Measurements from ENCODE around the gene PRRT4. TPM values are rescaled to one million over a fixed set of nuclear protein-coding genes. Genes with fewer than 3 reads are reported as not detected.

Gene PRRT4
- total and polyA plus RNA-seq, 2 of the 4 experiments (the other 2 are of a cell fraction): not detected

DNA sequence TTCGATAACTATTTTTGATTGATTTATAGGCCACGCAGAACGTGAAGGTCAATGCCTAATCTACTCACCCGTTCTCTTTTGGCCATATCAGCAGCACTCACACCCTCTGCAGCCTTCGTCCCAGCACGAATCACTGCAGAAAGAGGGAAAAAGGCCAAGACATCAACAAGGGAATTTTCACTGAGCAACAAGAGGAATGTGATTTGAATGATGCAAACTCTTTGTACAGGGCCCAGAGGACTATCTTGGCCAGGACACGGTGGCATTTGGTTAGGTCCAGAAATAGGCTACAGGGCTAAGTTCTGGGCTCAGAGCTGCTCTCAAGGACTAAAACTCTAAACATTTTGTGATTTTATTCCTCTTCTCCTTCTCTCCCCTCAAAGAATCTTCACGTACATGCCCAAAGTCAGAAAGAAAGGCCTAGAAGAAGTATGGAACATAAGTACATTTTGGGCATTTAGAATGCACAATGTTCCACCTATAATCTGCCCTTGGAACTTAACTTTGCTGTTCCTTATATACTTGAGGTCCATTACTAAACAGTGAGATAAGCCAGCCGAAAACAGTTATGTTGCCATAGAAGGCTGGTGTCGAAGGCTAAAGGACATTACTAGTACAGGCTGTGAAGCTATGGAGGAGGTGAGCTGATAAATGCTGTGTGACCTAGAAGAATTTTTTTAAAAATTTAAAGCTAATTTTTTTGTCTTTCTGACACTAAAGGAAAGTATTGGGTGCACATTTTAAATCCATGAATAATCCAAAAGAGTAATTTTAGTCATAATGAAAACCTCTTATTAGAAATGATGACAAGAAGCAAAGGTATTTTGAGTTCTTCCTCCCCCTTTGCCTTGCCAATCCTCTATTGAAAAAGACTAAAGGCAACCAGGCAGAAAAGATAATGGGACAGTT is 37.8 kb downstream of the PRRT4 start:
- Histone ChIP-seq H3K4me1 (ENCODE audit: control insufficient read depth, insufficient read depth, low read length) (no peaks in the 10 kb centered on the region; the same call in 1 of the 2 replicates), H3K56ac (ENCODE audit: extremely low read depth, insufficient read depth, low read length) (no peak overlapping the region), H3K4me3 (ENCODE audit: insufficient read depth, low read depth, low read length) (no peak overlapping the region), H3K4ac (ENCODE audit: low read depth, low read length) (no peak overlapping the region), H2BK20ac (ENCODE audit: low read depth, low read length) (no peak overlapping the region), H2BK120ac (ENCODE audit: low read depth, low read length) (no peak overlapping the region), H2AK5ac (ENCODE audit: low read depth, low read length) (no peak overlapping the region), H3K79me1 (ENCODE audit: low read depth in 1 of 2, low read length in 2 of 2) (no peaks in the 10 kb centered on the region), H2AFZ (replicated peaks; ENCODE audit: low read length, poor library complexity) (no peak overlapping the region), H3K27ac (ENCODE audit: insufficient read depth, low read length) (no peak overlapping the region; the same call in 1 of the 2 replicates), H2BK15ac (ENCODE audit: low read depth, low read length) (no peak overlapping the region), H3K14ac (replicated peaks; ENCODE audit: low read depth, low read length) (no peak overlapping the region), H3K18ac (ENCODE audit: low read depth, low read length) (no peak overlapping the region), H2BK5ac (ENCODE audit: low read depth, low read length, poor library complexity, severe bottlenecking) (peak overlapping the region; percentile 73), H3K9ac (ENCODE audit: low read depth, low read length) (no peak overlapping the region), H3K4me2 (ENCODE audit: low read depth, low read length) (no peak overlapping the region), H4K91ac (ENCODE audit: insufficient read depth, low read depth, low read length) (no peak overlapping the region), H3K27me3 (ENCODE audit: control insufficient read depth, insufficient read depth, low read length) (no peaks in the 10 kb centered on the region), H3K36me3 (ENCODE audit: control insufficient read depth, insufficient read depth, low read length) (peaks cover 29% of the 10 kb centered on the region), H4K8ac (ENCODE audit: low read depth in 2 of 2, low read length in 2 of 2) (0 out of 4 replicates have a peak overlapping the region, but pooled peaks of 1 of the 2 experiments have one; percentile 8), H3K9me1 (ENCODE audit: insufficient read depth, low read length) (no peaks in the 10 kb centered on the region), H4K20me1 (ENCODE audit: insufficient read depth, low read length) (no peaks in the 10 kb centered on the region), H2AK9ac (replicated peaks; ENCODE audit: low read depth, low read length, poor library complexity) (no peak overlapping the region), H3K9me3 (ENCODE audit: control insufficient read depth, insufficient read depth, low read length) (no peaks in the 10 kb centered on the region), H4K5ac (ENCODE audit: low read depth, low read length) (no peak overlapping the region), H3K23ac (ENCODE audit: low read depth, low read length) (no peak overlapping the region)
- TF ChIP-seq MAFK (IDR thresholded peaks at IDR 0.05; ENCODE audit: low read depth, low read length): no peak
- TF ChIP-seq CEBPB (IDR thresholded peaks at IDR 0.05; ENCODE audit: low read depth, low read length): peak; percentile 31; the same call in 1 of the 2 replicates
- ChIA-PET POLR2A (ENCODE audit: unreplicated experiment) (no interaction called here), CTCF (no interaction called here)
- BruUV-seq (replicated peaks): no TSS peak
- dilution Hi-C loops (cut with HindIII; ENCODE audit: low sequenced_read_pairs, unreplicated experiment) (no loop called here), in situ Hi-C loops (cut with MboI; ENCODE audit: low sequenced_read_pairs) (no loop called here), intact Hi-C loops (cut with micrococcal nuclease) (loop anchor here (5.0 kb wide), 1 partner anchor 616 kb away; no protein-coding TSS in a partner anchor)
- peak; percentile 61 for ATAC-seq (ENCODE audit: low read depth)
- peak; percentile 62 for DNase-seq
- 0% methylated on average over 1 of the region's 10 CpGs; no CpG with 5 or more reads in 1 of the 2 experiments for WGBS, 2 experiments (ENCODE audit: extremely low coverage in 2 of 2, insufficient read length in 1 of 2)

Measured in IMR-90 (cell line).